ENCODE results near the gene TMEM266. TPM values are rescaled to one million over a fixed set of nuclear protein-coding genes. Genes with fewer than 3 reads are reported as not detected.

TMEM266 gene
- total and polyA plus RNA-seq, 8 donors, result 0.35 to 2.8 (median 1.3) TPM; not detected in 4

DNA sequence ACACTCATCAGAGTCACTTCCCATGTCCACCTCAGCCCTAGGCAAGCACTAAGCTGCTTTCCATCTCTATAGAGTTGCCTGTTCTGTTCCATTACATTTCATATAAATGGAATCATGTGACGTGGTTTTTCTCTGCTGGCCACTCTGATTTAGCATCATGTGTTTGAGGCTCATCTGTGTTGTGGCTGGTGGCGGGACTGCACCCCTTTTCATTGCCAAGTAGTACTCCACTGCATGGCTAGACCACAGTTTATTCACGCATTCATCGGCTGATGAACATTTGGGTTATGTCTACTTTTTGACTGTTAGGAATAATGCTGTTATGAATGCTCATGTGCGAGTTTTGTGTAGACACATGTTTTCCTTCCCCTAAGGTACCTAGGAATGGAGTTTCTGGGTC, 114.9 kb downstream of the TMEM266 start:
- WGBS, 5 donors, result 86 to 97% (median 94%) methylated on average over 5 of the region's 5 CpGs

GRCh38 chr15:76175442-76175841, 115.7 kb downstream of the TMEM266 start:
- DNase-seq, result no peak
- no peak for TF ChIP-seq EP300 (IDR thresholded peaks at IDR 0.05)
- TF ChIP-seq CTCF (IDR thresholded peaks at IDR 0.05), result no peak
- no peak for TF ChIP-seq POLR2A (IDR thresholded peaks at IDR 0.05)
- H3K36me3 ChIP-seq, result no peaks in the 10 kb centered on the region
- intact Hi-C loops (cut with DNase I; ENCODE audit: low total_unique reads), result no loop called here
- no peak overlapping the region for H3K4me3 ChIP-seq
- peaks cover 0 to 46% (median 18%) of the 10 kb centered on the region in 3 donors for H3K27me3 ChIP-seq
- H3K27ac ChIP-seq, result no peak overlapping the region
- peaks cover 0 to 3% (median 0%) of the 10 kb centered on the region in 4 donors for H3K4me1 ChIP-seq
- 87 to 94% (median 90%) methylated on average over 8 of the region's 8 CpGs for WGBS, 5 donors
- H3K9me3 ChIP-seq, result no peaks in the 10 kb centered on the region

More for the DNA sequence above, 114.9 kb downstream of the TMEM266 start:
- no peaks in the 10 kb centered on the region for H3K9me3 ChIP-seq
- peaks cover 0 to 46% (median 18%) of the 10 kb centered on the region in 3 donors for H3K27me3 ChIP-seq
- no peak for TF ChIP-seq CTCF (IDR thresholded peaks at IDR 0.05)
- no peak for TF ChIP-seq POLR2AphosphoS5 (IDR thresholded peaks at IDR 0.05)
- no peak for TF ChIP-seq POLR2A (IDR thresholded peaks at IDR 0.05)
- TF ChIP-seq EP300 (IDR thresholded peaks at IDR 0.05), result no peak
- no peak for DNase-seq
- peaks cover 0 to 3% (median 0%) of the 10 kb centered on the region in 4 donors for H3K4me1 ChIP-seq
- H3K36me3 ChIP-seq, result no peaks in the 10 kb centered on the region
- no peak overlapping the region for H3K4me3 ChIP-seq
- intact Hi-C loops (cut with DNase I; ENCODE audit: low total_unique reads), result no loop called here
- H3K27ac ChIP-seq, result no peak overlapping the region

- Histone ChIP-seq H3K36me3 (no peaks in the 10 kb centered on the region), H3K9me3 (no peaks in the 10 kb centered on the region), H3K4me1 (peaks cover 0 to 3% (median 0%) of the 10 kb centered on the region in 4 donors), H3K27me3 (peaks cover 0 to 50% (median 18%) of the 10 kb centered on the region in 3 donors), H3K27ac (no peak overlapping the region), H3K4me3 (no peak overlapping the region)
- DNase-seq, result no peak
- no peak for TF ChIP-seq CTCF (IDR thresholded peaks at IDR 0.05)
- TF ChIP-seq EP300 (IDR thresholded peaks at IDR 0.05), result no peak
- TF ChIP-seq POLR2AphosphoS5 (IDR thresholded peaks at IDR 0.05), result no peak
- no peak for TF ChIP-seq POLR2A (IDR thresholded peaks at IDR 0.05)
- intact Hi-C loops (cut with DNase I; ENCODE audit: low total_unique reads), result no loop called here
- WGBS, 5 donors, result 90 to 100% (median 96%) methylated on average over 6 to 10 of the region's 10 CpGs
Observed at GRCh38 chr15:76176059-76176458, 116.3 kb downstream of the TMEM266 start.

GRCh38 chr15:76176487-76177085, 116.8 kb downstream of the TMEM266 start:
- Histone ChIP-seq H3K27me3 (peaks cover 0 to 53% (median 18%) of the 10 kb centered on the region in 3 donors), H3K4me1 (peaks cover 0 to 3% (median 0%) of the 10 kb centered on the region in 4 donors), H3K9me3 (no peaks in the 10 kb centered on the region), H3K36me3 (no peaks in the 10 kb centered on the region), H3K27ac (no peak overlapping the region), H3K4me3 (no peak overlapping the region)
- DNase-seq, result no peak
- TF ChIP-seq EP300 (IDR thresholded peaks at IDR 0.05) (no peak), CTCF (IDR thresholded peaks at IDR 0.05) (no peak), POLR2A (IDR thresholded peaks at IDR 0.05) (no peak), POLR2AphosphoS5 (IDR thresholded peaks at IDR 0.05) (no peak)
- WGBS, 5 donors, result 88 to 94% (median 92%) methylated on average over 15 of the region's 15 CpGs
- intact Hi-C loops (cut with DNase I; ENCODE audit: low total_unique reads), result no loop called here

Measured in stomach (tissue), 9 donors.